ENCODE results near the gene TENM4. TPM values are rescaled to one million over a fixed set of nuclear protein-coding genes. Genes with fewer than 3 reads are reported as not detected.

The TENM4 gene
- total RNA-seq, 4 donors from 2014 or later: 5.5 to 12.3 (median 8.9) TPM

DNA sequence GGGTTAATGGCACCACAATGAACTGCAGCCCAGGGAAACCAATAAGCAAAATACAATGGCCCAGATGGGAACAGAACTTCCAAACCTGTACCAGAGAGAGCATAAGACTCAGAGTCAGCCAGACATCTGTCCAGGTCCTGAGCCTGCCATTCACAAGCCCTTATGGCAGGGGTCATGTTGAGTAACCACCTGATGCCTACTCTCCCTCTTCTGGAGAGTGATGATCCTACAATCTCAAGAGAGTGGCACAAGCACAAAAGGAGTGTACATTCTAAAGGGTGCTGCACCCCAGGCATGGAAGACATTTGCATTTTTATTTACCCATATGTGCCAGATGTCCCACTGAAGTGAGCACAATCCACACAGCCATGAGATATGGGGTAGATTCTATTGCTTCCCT is 10.6 kb downstream of the TENM4 start:
- no peak for ATAC-seq
- no peaks in the 10 kb centered on the region for H3K9me3 ChIP-seq
- H3K4me3 ChIP-seq: no peak overlapping the region
- H3K36me3 ChIP-seq: no peaks in the 10 kb centered on the region
- H3K27me3 ChIP-seq: peaks cover 42% of the 10 kb centered on the region
- peak overlapping the region in 3 of 4 donors; percentile 2 to 65 (median 34) for H3K27ac ChIP-seq
- peaks cover 5 to 25% (median 9%) of the 10 kb centered on the region in 3 donors for H3K4me1 ChIP-seq
- TF ChIP-seq POLR2A (IDR thresholded peaks at IDR 0.05) (no peak), EP300 (IDR thresholded peaks at IDR 0.05) (no peak), POLR2AphosphoS5 (IDR thresholded peaks at IDR 0.05) (no peak), CTCF (IDR thresholded peaks at IDR 0.05) (no peak)

GRCh38 chr11:79428406-79428805 is 12.4 kb downstream of the TENM4 start:
- Histone ChIP-seq H3K27me3 (peaks cover 23% of the 10 kb centered on the region), H3K4me1 (peaks cover 3 to 11% (median 6%) of the 10 kb centered on the region in 3 donors), H3K36me3 (no peaks in the 10 kb centered on the region), H3K9me3 (no peaks in the 10 kb centered on the region), H3K4me3 (no peak overlapping the region), H3K27ac (no peak overlapping the region)
- ATAC-seq: no peak
- 13 to 44% methylated on average over 1 of the region's 1 CpG for WGBS, 2 donors (ENCODE audit: low coverage in 1 of 2)
- TF ChIP-seq EP300 (IDR thresholded peaks at IDR 0.05): no peak
- no peak for TF ChIP-seq CTCF (IDR thresholded peaks at IDR 0.05)
- no peak for TF ChIP-seq POLR2AphosphoS5 (IDR thresholded peaks at IDR 0.05)
- no peak for TF ChIP-seq POLR2A (IDR thresholded peaks at IDR 0.05)

GRCh38 chr11:79427611-79428327 is 13.1 kb downstream of the TENM4 start:
- no peak overlapping the region for H3K27ac ChIP-seq
- 94 to 100% methylated on average over 2 to 4 of the region's 5 CpGs for WGBS, 2 donors (ENCODE audit: low coverage in 1 of 2)
- no peaks in the 10 kb centered on the region for H3K36me3 ChIP-seq
- H3K9me3 ChIP-seq: no peaks in the 10 kb centered on the region
- no peak for ATAC-seq
- peaks cover 17% of the 10 kb centered on the region for H3K27me3 ChIP-seq
- no peak overlapping the region for H3K4me3 ChIP-seq
- peaks cover 3 to 11% (median 6%) of the 10 kb centered on the region in 3 donors for H3K4me1 ChIP-seq
- TF ChIP-seq EP300 (IDR thresholded peaks at IDR 0.05): no peak
- no peak for TF ChIP-seq POLR2AphosphoS5 (IDR thresholded peaks at IDR 0.05)
- no peak for TF ChIP-seq CTCF (IDR thresholded peaks at IDR 0.05)
- TF ChIP-seq POLR2A (IDR thresholded peaks at IDR 0.05): no peak

DNA sequence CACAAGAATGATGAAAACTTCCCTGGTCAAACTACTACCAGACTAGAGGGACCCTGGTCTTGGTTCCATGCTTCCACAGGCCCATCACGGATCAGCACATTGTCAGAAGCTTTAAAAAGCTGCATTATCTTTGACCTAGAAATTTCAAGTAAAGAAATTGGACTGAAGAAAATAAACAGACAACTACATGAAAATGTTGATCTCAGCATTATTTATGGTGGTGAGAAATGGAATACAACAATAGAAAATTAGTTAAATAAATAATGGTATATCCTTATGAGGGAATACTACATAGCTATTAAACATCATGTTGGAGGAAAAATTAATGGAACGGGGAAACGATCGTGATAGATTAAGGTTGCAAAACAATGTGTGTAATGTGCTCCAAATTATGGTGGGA is 13.7 kb downstream of the TENM4 start:
- TF ChIP-seq POLR2AphosphoS5 (IDR thresholded peaks at IDR 0.05) (no peak), EP300 (IDR thresholded peaks at IDR 0.05) (no peak), CTCF (IDR thresholded peaks at IDR 0.05) (no peak), POLR2A (IDR thresholded peaks at IDR 0.05) (no peak)
- H3K36me3 ChIP-seq: no peaks in the 10 kb centered on the region
- peaks cover 12% of the 10 kb centered on the region for H3K27me3 ChIP-seq
- no peaks in the 10 kb centered on the region for H3K9me3 ChIP-seq
- 88 to 98% methylated on average over 4 of the region's 4 CpGs for WGBS, 2 donors (ENCODE audit: low coverage in 1 of 2)
- peaks cover 3 to 11% (median 6%) of the 10 kb centered on the region in 3 donors for H3K4me1 ChIP-seq
- H3K4me3 ChIP-seq: no peak overlapping the region
- no peak for ATAC-seq
- H3K27ac ChIP-seq: no peak overlapping the region

DNA sequence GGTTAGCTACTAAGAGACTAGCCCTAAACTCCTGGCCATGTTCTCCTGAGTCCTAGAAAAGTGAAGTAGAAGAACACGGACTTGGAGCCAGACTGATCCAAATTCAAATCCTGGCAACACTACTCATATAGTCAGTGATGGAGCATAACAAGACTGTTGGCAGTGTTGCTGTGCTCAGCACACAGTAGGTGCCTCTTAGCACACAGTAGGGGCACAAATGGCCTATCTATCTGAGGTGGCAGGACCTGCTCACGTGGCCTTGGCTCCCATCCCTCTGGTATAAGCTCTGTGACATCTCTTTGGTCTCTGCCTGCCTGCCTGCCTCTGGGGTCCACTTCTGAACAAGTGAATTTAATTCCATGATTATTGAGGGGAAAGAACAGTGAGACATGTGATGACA is 15.4 kb downstream of the TENM4 start:
- Histone ChIP-seq H3K4me3 (no peak overlapping the region), H3K9me3 (no peaks in the 10 kb centered on the region), H3K27ac (no peak overlapping the region), H3K36me3 (no peaks in the 10 kb centered on the region), H3K4me1 (peaks cover 3 to 6% (median 5%) of the 10 kb centered on the region in 3 donors), H3K27me3 (peaks cover 12% of the 10 kb centered on the region)
- 80 to 100% methylated on average over 1 of the region's 2 CpGs for WGBS, 2 donors (ENCODE audit: low coverage in 1 of 2)
- TF ChIP-seq POLR2A (IDR thresholded peaks at IDR 0.05) (no peak), POLR2AphosphoS5 (IDR thresholded peaks at IDR 0.05) (no peak), EP300 (IDR thresholded peaks at IDR 0.05) (no peak), CTCF (IDR thresholded peaks at IDR 0.05) (no peak)
- no peak for ATAC-seq
